Fibroblast of upper back skin (primary cell): ENCODE data around the gene UHRF2.
"Not testable (repeated sequence)": the region's sequence is repeated elsewhere in the genome, so short reads cannot be mapped to it uniquely, and the experiment has no call there.

Source experiments
- DNase-seq: peaks from one replicate; pipeline ENCODE4 v3.0.0-alpha.2; 2013

The UHRF2 gene

GRCh38 chr9:6431038-6431437 is 18.0 kb downstream of the UHRF2 start:
- DNase-seq: no peak

- no peak for DNase-seq
Observed at GRCh38 chr9:6433410-6433809, 20.4 kb downstream of the UHRF2 start.

GRCh38 chr9:6439051-6439703 is 26.2 kb downstream of the UHRF2 start:
- no peak for DNase-seq

DNA sequence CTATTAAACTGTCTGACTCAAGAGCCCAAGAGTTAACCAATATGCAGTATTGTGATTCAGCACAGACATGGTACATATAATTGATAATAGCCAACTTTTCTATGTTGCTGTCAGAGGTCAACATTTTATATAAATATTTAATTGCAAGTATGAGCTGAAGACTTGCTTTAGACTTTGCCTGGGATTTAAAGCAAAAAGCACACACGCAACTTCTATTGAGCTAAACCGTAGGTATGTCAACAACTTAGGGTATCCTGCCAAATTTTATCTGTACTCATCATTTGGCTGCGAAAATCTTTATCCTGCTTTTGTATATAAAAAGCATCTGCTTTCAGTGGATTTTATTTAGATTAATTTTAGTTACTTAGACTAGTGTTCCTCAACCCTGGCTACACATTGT is 27.4 kb downstream of the UHRF2 start:
- no peak for DNase-seq

GRCh38 chr9:6441269-6441668 is 28.3 kb downstream of the UHRF2 start:
- peak; percentile 17 for DNase-seq

DNA sequence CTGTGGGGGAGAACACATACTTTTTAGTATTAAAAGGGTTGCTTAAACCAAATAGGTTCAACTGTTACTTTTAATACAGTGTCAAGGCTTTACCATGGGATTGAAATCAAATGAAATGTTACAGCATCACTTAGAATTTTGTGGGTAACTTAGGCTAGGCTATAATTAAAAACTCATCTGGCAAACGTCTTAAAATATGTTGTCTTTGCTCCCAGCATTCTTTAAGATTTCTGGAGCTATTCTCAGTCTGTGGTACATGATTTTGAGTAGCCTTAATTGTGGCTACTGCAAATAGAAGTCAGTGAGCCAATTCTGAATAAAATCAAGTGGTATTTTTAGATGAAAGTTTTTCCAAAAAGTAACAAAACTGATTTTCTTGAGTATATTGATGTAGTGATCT is 30.7 kb downstream of the UHRF2 start:
- DNase-seq: peak; percentile 30

DNA sequence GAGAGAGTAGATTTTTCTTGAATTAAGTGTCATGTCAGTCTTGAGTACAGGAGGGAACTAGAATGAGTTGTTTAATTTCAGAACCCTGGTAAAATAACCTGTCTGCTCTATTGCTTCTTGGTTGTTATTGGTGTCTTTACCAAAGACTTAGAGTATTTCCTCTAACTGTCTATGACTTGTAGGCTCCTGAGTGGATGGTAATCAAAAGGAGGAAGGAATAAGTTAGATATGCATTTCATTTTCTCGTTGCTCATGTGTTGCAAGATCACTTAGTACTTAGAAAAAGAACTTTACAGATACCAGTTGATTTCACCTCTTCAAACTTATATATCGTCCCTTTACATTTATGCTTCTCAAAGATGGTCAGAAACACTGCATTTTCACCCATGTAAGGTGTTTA is 31.1 kb downstream of the UHRF2 start:
- DNase-seq: no peak

- DNase-seq: no peak
Observed at GRCh38 chr9:6449086-6449485, 36.1 kb downstream of the UHRF2 start.

DNA sequence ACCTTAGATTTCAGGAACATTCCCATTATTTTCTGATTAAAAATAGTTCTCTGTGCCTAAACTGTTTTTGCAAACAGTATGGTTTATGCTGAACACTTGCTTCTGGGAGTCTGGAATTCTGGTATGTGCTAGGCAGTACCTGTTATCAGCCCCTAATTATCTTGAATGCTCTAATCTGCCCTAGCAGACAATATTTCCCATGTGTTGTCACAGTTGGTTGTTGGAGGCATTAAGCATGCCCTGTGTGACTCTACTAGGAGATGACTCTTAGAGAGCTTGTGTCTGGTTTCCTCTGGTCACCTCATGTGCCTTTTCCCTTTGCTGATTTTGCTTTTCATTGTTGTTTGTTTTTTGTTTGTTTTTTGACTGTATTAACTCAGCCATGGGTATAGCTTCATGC is 36.6 kb downstream of the UHRF2 start:
- no peak for DNase-seq

DNA sequence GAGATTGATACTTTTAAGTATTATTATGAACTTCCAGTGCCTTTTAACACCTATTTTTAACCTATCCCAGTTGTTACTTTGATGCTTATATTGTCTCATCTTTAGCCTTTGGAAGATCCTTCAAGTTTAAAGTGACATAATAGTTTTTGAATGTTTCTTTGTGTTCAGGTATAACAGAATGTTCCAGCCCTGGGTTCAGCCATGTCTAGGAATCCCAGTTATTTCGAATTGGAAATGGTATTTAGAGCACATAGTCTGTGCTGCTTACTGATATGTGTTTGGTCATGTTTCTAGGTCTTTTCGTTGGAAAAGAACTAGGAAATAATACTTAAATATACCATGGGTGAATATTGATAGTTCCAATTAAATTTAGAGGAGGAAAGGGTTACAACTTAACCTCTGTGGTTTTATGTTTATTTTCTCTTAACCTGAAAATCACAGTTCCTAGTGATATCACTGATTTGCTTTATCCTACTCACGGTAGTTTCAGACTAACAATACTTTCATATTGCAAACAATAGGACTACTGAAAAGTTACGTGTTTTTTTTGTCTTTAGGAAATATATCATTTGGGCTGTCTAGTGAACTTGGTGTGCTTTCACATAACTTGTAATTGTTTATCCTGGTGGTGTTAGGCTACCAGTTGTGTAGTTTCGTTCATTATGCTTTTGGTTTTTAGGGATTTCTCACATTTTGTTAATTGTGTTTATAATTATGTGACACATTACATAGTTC is 37.8 kb downstream of the UHRF2 start:
- DNase-seq: no peak

- not testable (repeated sequence) for DNase-seq
Observed at GRCh38 chr9:6455292-6455691, 42.3 kb downstream of the UHRF2 start.

GRCh38 chr9:6458704-6459103 is 45.7 kb downstream of the UHRF2 start:
- not testable (repeated sequence) for DNase-seq

- no peak for DNase-seq
Observed at GRCh38 chr9:6459718-6460117, 46.7 kb downstream of the UHRF2 start.

DNA sequence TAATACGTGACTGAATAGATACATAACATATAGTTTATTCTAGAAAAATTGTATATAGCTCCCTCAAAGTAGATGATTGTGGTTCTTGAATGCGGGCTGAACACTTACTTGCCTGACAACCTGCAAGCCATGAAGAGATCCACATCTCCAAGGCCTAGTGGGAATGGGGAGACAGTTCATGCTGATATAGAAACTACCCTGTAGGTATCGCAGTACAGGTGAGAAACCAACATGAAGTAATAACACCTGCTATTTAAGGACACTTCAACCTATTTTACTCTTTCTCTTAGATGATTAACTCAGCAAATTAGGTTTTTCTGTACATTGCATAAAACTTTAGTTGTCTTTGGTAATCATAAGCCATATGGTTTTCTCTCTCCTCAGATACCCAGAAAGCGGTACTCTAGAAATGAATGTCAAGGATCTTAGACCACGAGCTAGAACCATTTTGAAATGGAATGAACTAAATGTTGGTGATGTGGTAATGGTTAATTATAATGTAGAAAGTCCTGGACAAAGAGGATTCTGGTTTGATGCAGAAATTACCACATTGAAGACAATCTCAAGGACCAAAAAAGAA is 47.3 kb downstream of the UHRF2 start:
- DNase-seq: no peak

- DNase-seq: no peak
Observed at GRCh38 chr9:6461619-6462018, 48.6 kb downstream of the UHRF2 start.

DNA sequence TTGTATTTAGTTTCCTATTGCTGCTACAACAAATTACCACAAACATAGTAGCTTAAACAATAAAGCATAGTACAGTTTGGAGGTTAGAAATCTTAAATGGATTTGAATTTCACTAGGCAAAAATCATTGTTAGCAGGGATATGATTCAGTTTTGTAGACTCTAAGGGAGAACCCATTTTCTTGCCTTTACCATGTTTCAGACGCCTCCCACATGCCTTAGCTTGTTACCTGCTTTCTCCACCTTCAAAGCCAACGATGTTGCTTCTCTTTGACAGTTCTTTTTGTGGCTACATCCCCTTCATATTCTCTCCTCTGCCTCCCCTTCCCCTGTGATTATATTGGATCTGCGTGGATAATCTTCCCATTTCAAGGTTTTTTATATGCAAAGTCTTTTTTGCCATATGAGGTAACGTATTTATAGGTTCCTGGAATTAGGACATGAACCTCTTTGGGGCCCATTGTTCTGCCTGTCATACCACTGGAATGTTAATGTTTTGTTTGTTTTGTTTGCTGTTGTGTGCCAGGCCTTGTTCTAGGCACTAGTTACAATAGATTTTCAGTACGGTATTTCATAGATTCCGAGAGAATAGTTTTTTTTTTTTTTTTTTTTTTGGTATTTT is 54.1 kb downstream of the UHRF2 start:
- no peak for DNase-seq

DNA sequence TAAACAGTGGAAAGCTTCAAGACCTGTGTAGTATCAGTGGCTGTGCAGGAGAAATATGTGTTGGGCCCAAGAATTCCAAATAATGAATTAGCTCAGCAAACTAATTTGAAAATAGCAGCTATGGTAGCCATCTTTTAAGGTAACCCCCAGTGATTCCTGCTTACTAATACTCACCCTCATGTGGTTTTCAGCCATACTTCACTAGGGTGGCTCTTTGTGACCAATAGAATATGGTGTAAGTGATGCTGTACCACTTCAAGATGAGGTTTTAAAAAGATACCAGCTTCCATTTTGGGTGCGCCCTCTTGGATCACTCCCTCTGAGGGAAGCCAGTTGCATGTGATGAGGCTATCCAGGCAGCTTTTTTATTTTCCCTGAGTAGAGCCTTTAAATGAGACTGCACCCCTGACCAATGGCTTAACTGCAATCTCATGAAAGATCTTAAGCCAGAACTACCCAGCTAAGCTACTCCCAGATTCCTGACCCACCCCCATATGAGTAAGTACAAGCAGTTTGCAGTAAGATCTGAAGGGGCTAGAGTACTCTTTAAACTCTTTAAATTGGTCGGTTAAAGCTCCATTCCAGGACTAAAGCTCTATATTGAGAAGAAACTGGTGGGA is 58.3 kb downstream of the UHRF2 start:
- DNase-seq: peak; percentile 4

DNA sequence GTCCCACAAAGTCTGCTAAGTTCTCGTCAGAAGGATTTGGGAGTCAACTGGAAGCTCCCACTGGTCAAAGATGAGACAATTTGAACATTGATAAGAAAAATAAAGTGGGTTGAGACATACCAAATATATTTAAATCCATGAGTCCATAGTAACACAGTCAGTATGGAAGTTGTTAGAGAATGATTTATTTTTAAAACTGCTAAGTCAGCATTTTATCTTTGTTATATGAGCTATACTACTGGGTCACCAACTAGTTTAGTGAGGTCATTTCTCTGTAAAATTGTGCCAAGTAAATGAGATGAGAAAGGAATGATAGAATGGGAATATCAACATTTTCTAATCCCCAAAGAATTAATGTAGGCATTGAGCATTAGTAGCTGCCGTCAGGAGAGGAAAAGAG is 60.2 kb downstream of the UHRF2 start:
- DNase-seq: no peak

- no peak for DNase-seq
Observed at GRCh38 chr9:6479959-6480358, 67.0 kb downstream of the UHRF2 start.

DNA sequence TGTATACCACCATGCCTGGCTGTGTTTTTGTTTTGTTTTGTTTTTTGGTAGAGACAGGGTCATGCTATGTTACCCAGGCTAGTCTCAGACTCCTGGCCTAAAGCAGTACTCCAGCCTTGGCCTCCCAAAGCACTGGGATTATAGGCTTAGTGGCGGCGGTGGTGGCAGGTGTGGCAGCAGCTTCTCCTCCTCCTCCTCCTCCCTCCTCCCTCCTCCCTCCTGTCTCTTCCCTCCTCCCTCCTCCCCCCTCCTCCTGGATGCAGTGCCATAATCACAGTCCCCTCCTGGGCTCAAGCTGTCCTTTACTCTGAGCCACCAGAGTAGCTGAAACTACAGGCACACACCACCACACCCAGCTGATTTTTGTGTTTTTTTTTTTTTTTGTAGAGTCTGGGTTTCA is 71.2 kb downstream of the UHRF2 start:
- no peak for DNase-seq

DNA sequence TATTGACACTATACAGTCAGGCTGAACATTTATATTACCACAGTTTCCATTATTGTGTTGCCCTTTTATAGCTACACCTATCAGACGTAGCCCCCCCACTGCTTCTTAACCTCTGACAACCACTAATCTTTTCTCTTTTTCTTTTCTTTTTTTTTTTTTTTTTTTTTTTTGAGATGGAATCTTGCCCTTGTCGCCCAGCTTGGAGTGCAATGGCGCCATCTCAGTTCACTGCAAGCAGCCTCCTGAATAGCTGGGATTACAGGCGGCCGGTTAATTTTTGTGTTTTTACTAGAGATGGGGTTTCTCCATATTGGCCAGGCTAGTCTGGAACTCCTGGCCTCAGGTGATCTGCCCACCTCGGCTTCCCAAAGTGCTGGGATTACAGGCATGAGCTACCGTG is 75.4 kb downstream of the UHRF2 start:
- DNase-seq: no peak

- DNase-seq: no peak
Observed at GRCh38 chr9:6489099-6489498, 76.1 kb downstream of the UHRF2 start.

DNA sequence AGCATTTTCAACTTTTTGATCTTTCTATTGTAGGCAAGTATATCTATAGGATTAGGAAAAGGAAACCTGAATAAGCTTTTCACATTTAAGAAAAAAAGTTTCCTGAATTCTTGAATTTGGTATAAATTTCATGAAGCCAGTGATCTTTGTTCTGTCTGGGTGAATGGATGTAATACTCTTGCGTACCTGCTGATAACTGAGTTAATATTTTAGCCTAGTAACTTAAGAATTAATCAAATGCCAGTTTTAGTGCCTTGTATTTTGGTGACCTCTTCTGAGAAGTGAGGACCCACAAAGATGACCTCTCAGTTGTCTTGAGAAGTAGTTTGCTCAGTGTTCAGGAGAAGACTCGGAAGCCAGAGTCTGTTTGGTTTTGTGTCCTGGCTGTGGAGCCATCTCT is 77.9 kb downstream of the UHRF2 start:
- DNase-seq: no peak

DNA sequence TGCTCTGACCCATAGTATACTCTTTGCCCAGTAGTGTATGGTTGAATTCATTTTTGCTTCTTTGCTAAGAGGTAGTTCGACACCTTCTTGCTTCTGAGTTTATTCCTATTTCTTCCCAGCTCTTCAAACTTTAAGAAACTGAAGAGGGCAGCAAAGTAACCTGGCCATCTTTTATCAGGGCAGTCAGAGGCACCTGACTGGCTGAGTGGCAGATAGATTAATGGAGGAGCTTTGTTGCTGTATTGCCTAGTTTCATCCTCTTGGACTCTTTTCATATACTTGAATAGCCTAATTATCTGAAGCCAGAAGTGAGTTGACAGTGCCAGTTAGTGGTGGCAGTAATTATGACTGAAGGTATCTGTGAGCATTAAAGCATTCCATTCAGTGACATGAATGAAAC is 82.5 kb downstream of the UHRF2 start:
- no peak for DNase-seq
